HG02678 (cell line): Measurements from ENCODE around the gene EGLN3.
A peak's percentile ranks its signal among the peaks of the same experiment; 100 is the strongest.
"Not testable (repeated sequence)": the region's sequence is repeated elsewhere in the genome, so short reads cannot be mapped to it uniquely, and the experiment has no call there.

Source experiments
- ATAC-seq: cut with Tn5 transposase; IDR thresholded peaks from one replicate; pipeline ENCODE4 v1.9.1; 2021; ENCODE audit warnings: mild to moderate bottlenecking, moderate library complexity; ENCODE audit not compliant: unreplicated experiment

The EGLN3 gene

GRCh38 chr14:33938131-33938949 lies 12.5 kb downstream of the EGLN3 start:
- ATAC-seq, result peak; percentile 76

GRCh38 chr14:33936391-33936790 lies 14.5 kb downstream of the EGLN3 start:
- no peak for ATAC-seq

GRCh38 chr14:33934938-33935337 lies 15.9 kb downstream of the EGLN3 start:
- ATAC-seq, result no peak

- ATAC-seq, result no peak
Observed at GRCh38 chr14:33934043-33934750, 16.7 kb downstream of the EGLN3 start.

- no peak for ATAC-seq
Observed at GRCh38 chr14:33933386-33933933, 17.4 kb downstream of the EGLN3 start.

GRCh38 chr14:33932576-33933345 lies 18.1 kb downstream of the EGLN3 start:
- no peak for ATAC-seq

- no peak for ATAC-seq
Observed at GRCh38 chr14:33932033-33932432, 18.8 kb downstream of the EGLN3 start.

GRCh38 chr14:33931461-33931860 lies 19.4 kb downstream of the EGLN3 start:
- ATAC-seq, result no peak

- no peak for ATAC-seq
Observed at GRCh38 chr14:33930439-33930838, 20.4 kb downstream of the EGLN3 start.

- no peak for ATAC-seq
Observed at GRCh38 chr14:33929799-33930408, 21.0 kb downstream of the EGLN3 start.

- no peak for ATAC-seq
Observed at GRCh38 chr14:33928895-33929294, 22.0 kb downstream of the EGLN3 start.

GRCh38 chr14:33927944-33928343 lies 22.9 kb downstream of the EGLN3 start:
- ATAC-seq, result no peak

- ATAC-seq, result not testable (repeated sequence)
Observed at GRCh38 chr14:33926967-33927366, 23.9 kb downstream of the EGLN3 start.

GRCh38 chr14:33925946-33926345 lies 24.9 kb downstream of the EGLN3 start:
- no peak for ATAC-seq

GRCh38 chr14:33925235-33925634 lies 25.6 kb downstream of the EGLN3 start:
- ATAC-seq, result no peak

GRCh38 chr14:33924566-33925100 lies 26.2 kb downstream of the EGLN3 start:
- ATAC-seq, result no peak

GRCh38 chr14:33922125-33922524 lies 28.7 kb downstream of the EGLN3 start:
- ATAC-seq, result no peak

- ATAC-seq, result no peak
Observed at GRCh38 chr14:33918256-33918655, 32.6 kb downstream of the EGLN3 start.

GRCh38 chr14:33917661-33918060 lies 33.2 kb downstream of the EGLN3 start:
- no peak for ATAC-seq
